Measurements from ENCODE around the gene ACOD1. TPM values are rescaled to one million over a fixed set of nuclear protein-coding genes. Genes with fewer than 3 reads are reported as not detected.

The ACOD1 gene
- total and polyA plus RNA-seq, 10 of the 15 experiments (the other 5 are each of a cell fraction or from before 2014, with no cell fraction given), result not detected

DNA sequence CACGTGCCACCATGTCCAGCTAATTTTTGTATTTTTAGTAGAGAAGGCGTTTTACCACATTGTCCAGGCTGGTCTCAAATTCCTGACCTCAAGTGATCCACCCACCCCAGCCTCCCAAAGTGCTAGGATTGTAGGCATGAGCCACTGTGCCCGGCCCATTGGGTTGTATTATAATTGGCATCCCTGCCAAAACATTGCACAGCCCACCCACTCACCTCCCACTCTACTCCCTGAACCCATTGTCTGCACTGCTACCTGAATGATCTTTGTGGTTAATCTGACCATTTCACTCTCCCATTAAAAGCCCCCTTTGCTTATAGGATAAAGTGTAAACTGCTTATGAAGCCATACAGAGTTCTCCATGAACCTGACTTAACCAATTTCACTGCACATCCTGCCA is 35.8 kb upstream of the ACOD1 start:
- DNase-seq (ENCODE audit: low read depth, low spot score), result no peak
- no peak overlapping the region for H3K4me3 ChIP-seq
- no peak overlapping the region for H3K4me2 ChIP-seq (ENCODE audit: control insufficient read depth, insufficient read depth)
- no peaks in the 10 kb centered on the region for H3K36me3 ChIP-seq (ENCODE audit: control insufficient read depth in 2 of 2, insufficient read depth in 2 of 2, low read length in 1 of 2)
- FAIRE-seq, result no peak
- POLR2A ChIA-PET, result interaction anchor here (0.6 kb wide), 1 partner anchor 113 kb away, joined by 11 read pairs; no protein-coding TSS in a partner anchor
- H2AFZ ChIP-seq (ENCODE audit: control insufficient read depth, low read depth, low read length), result no peak overlapping the region
- in situ Hi-C loops (cut with MboI) (no loop called here), intact Hi-C loops (cut with micrococcal nuclease; ENCODE audit: unreplicated experiment) (no loop called here)
- RAD21 ChIA-PET (ENCODE audit: unreplicated experiment), result no interaction called here
- no peaks in the 10 kb centered on the region for H3K9me3 ChIP-seq (replicated peaks; ENCODE audit: control insufficient read depth, insufficient read depth, low read length)
- no peaks in the 10 kb centered on the region for H4K20me1 ChIP-seq (ENCODE audit: control insufficient read depth, insufficient read depth)
- H3K9ac ChIP-seq (ENCODE audit: control insufficient read depth, insufficient read depth, low read length), result no peak overlapping the region
- H3K27me3 ChIP-seq (replicated peaks in 1 of 2; ENCODE audit: control insufficient read depth in 2 of 2, insufficient read depth in 2 of 2, low read length in 1 of 2), result no peaks in the 10 kb centered on the region; a peak in 1 of 4 replicates
- H3K4me1 ChIP-seq (ENCODE audit: control insufficient read depth, insufficient read depth, low read length), result no peaks in the 10 kb centered on the region
- SMC1A ChIA-PET (ENCODE audit: uncharacterized antibody, unreplicated experiment), result no interaction called here
- CTCF ChIA-PET, result interaction anchor here (1.0 to 3.8 kb wide), 2 partner anchors 9 to 17 kb away, joined by 3 to 15 read pairs; no protein-coding TSS in a partner anchor
- WGBS (ENCODE audit: insufficient coverage, insufficient replicate concordance, low lambda C conversion rate, missing lambda C conversion rate), result 0% methylated on average over 3 of the region's 3 CpGs
- H3K79me2 ChIP-seq (ENCODE audit: control insufficient read depth, insufficient read depth, low read length), result no peaks in the 10 kb centered on the region
- no peak overlapping the region for H3K27ac ChIP-seq (ENCODE audit: control insufficient read depth, insufficient read depth)
- no TSS peak for BruUV-seq (replicated peaks)
- no peak for ATAC-seq
- TF ChIP-seq NR2F1 (conservative IDR thresholded peaks at IDR 0.05), result no peak
- TF ChIP-seq ZNF622 (IDR thresholded peaks at IDR 0.05), result no peak
- no peak for TF ChIP-seq CREB1 (IDR thresholded peaks at IDR 0.05; ENCODE audit: low read depth)
- TF ChIP-seq REST (IDR thresholded peaks at IDR 0.05; ENCODE audit: low read depth, low read length), result no peak
- TF ChIP-seq, protein P1, sequence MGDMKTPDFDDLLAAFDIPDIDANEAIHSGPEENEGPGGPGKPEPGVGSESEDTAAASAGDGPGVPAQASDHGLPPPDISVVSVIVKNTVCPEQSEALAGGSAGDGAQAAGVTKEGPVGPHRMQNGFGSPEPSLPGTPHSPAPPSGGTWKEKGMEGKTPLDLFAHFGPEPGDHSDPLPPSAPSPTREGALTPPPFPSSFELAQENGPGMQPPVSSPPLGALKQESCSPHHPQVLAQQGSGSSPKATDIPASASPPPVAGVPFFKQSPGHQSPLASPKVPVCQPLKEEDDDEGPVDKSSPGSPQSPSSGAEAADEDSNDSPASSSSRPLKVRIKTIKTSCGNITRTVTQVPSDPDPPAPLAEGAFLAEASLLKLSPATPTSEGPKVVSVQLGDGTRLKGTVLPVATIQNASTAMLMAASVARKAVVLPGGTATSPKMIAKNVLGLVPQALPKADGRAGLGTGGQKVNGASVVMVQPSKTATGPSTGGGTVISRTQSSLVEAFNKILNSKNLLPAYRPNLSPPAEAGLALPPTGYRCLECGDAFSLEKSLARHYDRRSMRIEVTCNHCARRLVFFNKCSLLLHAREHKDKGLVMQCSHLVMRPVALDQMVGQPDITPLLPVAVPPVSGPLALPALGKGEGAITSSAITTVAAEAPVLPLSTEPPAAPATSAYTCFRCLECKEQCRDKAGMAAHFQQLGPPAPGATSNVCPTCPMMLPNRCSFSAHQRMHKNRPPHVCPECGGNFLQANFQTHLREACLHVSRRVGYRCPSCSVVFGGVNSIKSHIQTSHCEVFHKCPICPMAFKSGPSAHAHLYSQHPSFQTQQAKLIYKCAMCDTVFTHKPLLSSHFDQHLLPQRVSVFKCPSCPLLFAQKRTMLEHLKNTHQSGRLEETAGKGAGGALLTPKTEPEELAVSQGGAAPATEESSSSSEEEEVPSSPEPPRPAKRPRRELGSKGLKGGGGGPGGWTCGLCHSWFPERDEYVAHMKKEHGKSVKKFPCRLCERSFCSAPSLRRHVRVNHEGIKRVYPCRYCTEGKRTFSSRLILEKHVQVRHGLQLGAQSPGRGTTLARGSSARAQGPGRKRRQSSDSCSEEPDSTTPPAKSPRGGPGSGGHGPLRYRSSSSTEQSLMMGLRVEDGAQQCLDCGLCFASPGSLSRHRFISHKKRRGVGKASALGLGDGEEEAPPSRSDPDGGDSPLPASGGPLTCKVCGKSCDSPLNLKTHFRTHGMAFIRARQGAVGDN (IDR thresholded peaks at IDR 0.05), result no peak
- no peak for TF ChIP-seq ESRRA (IDR thresholded peaks at IDR 0.05; ENCODE audit: low read length)
- TF ChIP-seq, protein P2, sequence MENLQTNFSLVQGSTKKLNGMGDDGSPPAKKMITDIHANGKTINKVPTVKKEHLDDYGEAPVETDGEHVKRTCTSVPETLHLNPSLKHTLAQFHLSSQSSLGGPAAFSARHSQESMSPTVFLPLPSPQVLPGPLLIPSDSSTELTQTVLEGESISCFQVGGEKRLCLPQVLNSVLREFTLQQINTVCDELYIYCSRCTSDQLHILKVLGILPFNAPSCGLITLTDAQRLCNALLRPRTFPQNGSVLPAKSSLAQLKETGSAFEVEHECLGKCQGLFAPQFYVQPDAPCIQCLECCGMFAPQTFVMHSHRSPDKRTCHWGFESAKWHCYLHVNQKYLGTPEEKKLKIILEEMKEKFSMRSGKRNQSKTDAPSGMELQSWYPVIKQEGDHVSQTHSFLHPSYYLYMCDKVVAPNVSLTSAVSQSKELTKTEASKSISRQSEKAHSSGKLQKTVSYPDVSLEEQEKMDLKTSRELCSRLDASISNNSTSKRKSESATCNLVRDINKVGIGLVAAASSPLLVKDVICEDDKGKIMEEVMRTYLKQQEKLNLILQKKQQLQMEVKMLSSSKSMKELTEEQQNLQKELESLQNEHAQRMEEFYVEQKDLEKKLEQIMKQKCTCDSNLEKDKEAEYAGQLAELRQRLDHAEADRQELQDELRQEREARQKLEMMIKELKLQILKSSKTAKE (IDR thresholded peaks at IDR 0.05; ENCODE audit: low read depth, poor library complexity, severe bottlenecking), result no peak
- no peak for TF ChIP-seq DPF2 (IDR thresholded peaks at IDR 0.05)
- TF ChIP-seq BACH1 (IDR thresholded peaks at IDR 0.05; ENCODE audit: borderline replicate concordance), result no peak
- no peak for TF ChIP-seq SMARCA5 (IDR thresholded peaks at IDR 0.05)
- TF ChIP-seq SMAD5 (IDR thresholded peaks at IDR 0.05; ENCODE audit: low read depth), result no peak
- TF ChIP-seq RELA (IDR thresholded peaks at IDR 0.05; ENCODE audit: borderline replicate concordance, partially characterized antibody), result no peak
- no peak for TF ChIP-seq RB1 (IDR thresholded peaks at IDR 0.05; ENCODE audit: borderline replicate concordance)
- no peak for TF ChIP-seq RUNX3 (IDR thresholded peaks at IDR 0.05; ENCODE audit: low read length)
- no peak for TF ChIP-seq SUPT20H (IDR thresholded peaks at IDR 0.05; ENCODE audit: borderline replicate concordance, control insufficient read depth, low read depth, low read length)
- TF ChIP-seq IKZF1 (conservative IDR thresholded peaks at IDR 0.05), result no peak
- no peak for TF ChIP-seq IRF4 (IDR thresholded peaks at IDR 0.05; ENCODE audit: low read depth, low read length)

All from GM12878 (cell line).